Mesendoderm (in vitro differentiated cells): ENCODE data around the gene CPLX1.

Experiments used
- DNase-seq: peaks from one replicate; pipeline ENCODE4 v3.0.0; 2013
- H2AK5ac ChIP-seq: 2 replicates; pipeline ENCODE4 v1.6.1; 2013; ENCODE audit warnings: low read length, inconsistent platforms
- H2BK120ac ChIP-seq: 2 replicates; pipeline ENCODE4 v1.6.1; 2013; ENCODE audit warnings: low read depth, mild to moderate bottlenecking, low read length, moderate library complexity, mixed read lengths
- H2BK15ac ChIP-seq: replicated peaks from 2 replicates; pipeline ENCODE4 v1.6.1; 2013; ENCODE audit warnings: low read depth, mild to moderate bottlenecking, moderate library complexity
- H2BK5ac ChIP-seq: 2 replicates; pipeline ENCODE4 v1.6.1; 2013; ENCODE audit warnings: low read length, inconsistent platforms
- H3K18ac ChIP-seq: 2 replicates; pipeline ENCODE4 v1.6.1; 2013; ENCODE audit warnings: mild to moderate bottlenecking, low read length, mixed read lengths
- H3K23ac ChIP-seq: one replicate; pipeline ENCODE4 v1.6.1; 2013; ENCODE audit warnings: low read length
- H3K27ac ChIP-seq: 2 replicates; pipeline ENCODE4 v1.5.1; 2013; ENCODE audit warnings: low read depth, mild to moderate bottlenecking, inconsistent platforms, low read length, moderate library complexity
- H3K27me3 ChIP-seq: 2 replicates; pipeline ENCODE4 v1.6.1; 2013; ENCODE audit warnings: low read length, control low read depth, mild to moderate bottlenecking, inconsistent platforms; ENCODE audit not compliant: insufficient read depth, poor library complexity
- H3K36me3 ChIP-seq: 2 replicates; pipeline ENCODE4 v1.6.1; 2013; ENCODE audit warnings: low read length, inconsistent platforms; ENCODE audit not compliant: control insufficient read depth, insufficient read depth
- H3K4ac ChIP-seq: one replicate; pipeline ENCODE4 v1.6.1; 2013; ENCODE audit warnings: low read depth, mild to moderate bottlenecking, low read length, moderate library complexity
- H3K4me1 ChIP-seq: 2 replicates; pipeline ENCODE4 v1.6.1; 2013; ENCODE audit warnings: low read depth, low read length, inconsistent platforms; ENCODE audit not compliant: control insufficient read depth
- H3K4me2 ChIP-seq: 2 replicates; pipeline ENCODE4 v1.6.1; 2013; ENCODE audit warnings: low read length
- H3K4me3 ChIP-seq: 2 replicates; pipeline ENCODE4 v1.5.1; 2013; ENCODE audit warnings: mild to moderate bottlenecking, low read length
- H3K56ac ChIP-seq: one replicate; pipeline ENCODE4 v1.6.1; 2013; ENCODE audit warnings: low read length
- H3K79me1 ChIP-seq: 2 replicates; pipeline ENCODE4 v1.6.1; 2013; ENCODE audit warnings: low read length, inconsistent platforms
- H3K79me2 ChIP-seq: 2 replicates; pipeline ENCODE4 v1.6.1; 2013; ENCODE audit warnings: mild to moderate bottlenecking, low read length; ENCODE audit not compliant: control insufficient read depth, insufficient read depth
- H3K9ac ChIP-seq: 2 replicates; pipeline ENCODE4 v1.6.1; 2013; ENCODE audit warnings: low read length, inconsistent platforms
- H4K5ac ChIP-seq: one replicate; pipeline ENCODE4 v1.6.1; 2013; ENCODE audit warnings: low read length
- H4K8ac ChIP-seq: one replicate; pipeline ENCODE4 v1.6.1; 2013; ENCODE audit warnings: low read depth, mild to moderate bottlenecking, control low read depth, low read length, moderate library complexity
- WGBS: extraction: QIAGEN DNeasy Blood & Tissue Kit; methylation state at CpG from one replicate; pipeline ENCODE4 v1.1.7; 2013; ENCODE audit warnings: low lambda C conversion rate, missing lambda C conversion rate; ENCODE audit not compliant: insufficient coverage; ENCODE audit errors: extremely low coverage; 5-methylcytosine and 5-hydroxymethylcytosine counted together

The CPLX1 gene

DNA sequence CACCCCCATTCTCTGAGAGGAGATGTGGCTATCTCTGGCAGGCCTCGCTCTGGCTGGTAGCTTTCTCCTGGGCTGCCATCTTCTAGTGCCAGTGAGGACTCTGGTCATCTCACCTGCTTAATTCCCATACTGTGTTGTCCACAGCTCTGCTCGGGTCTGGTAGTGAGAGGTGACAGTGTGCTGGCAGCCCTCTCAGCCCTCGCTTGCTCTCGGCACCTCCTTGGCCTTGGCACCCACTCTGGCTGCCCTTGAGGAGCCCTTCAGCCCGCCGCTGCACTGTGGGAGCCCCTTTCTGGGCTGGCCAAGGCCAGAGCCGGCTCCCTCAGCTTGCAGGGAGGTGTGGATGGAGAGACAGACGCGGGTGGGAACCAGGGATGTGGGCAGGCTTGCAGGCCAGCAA, 52.7 kb downstream of the CPLX1 start:
- H2AK5ac ChIP-seq = no peak overlapping the region
- WGBS = no CpG with 5 or more reads among the region's 9 CpGs
- no peaks in the 10 kb centered on the region for H3K4me1 ChIP-seq
- H3K4me3 ChIP-seq = no peak overlapping the region
- H3K4me2 ChIP-seq = no peak overlapping the region
- DNase-seq = no peak
- no peak overlapping the region for H3K23ac ChIP-seq
- H3K9ac ChIP-seq = no peak overlapping the region
- H3K27me3 ChIP-seq = no peaks in the 10 kb centered on the region
- H4K8ac ChIP-seq = no peak overlapping the region
- H3K18ac ChIP-seq = no peak overlapping the region
- peaks cover 31% of the 10 kb centered on the region for H3K79me2 ChIP-seq
- H4K5ac ChIP-seq = no peak overlapping the region
- H2BK120ac ChIP-seq = no peak overlapping the region
- peaks cover 22% of the 10 kb centered on the region for H3K79me1 ChIP-seq
- no peak overlapping the region for H2BK15ac ChIP-seq
- no peak overlapping the region for H2BK5ac ChIP-seq
- peaks cover 13% of the 10 kb centered on the region for H3K36me3 ChIP-seq
- H3K56ac ChIP-seq = no peak overlapping the region
- no peak overlapping the region for H3K4ac ChIP-seq
- no peak overlapping the region for H3K27ac ChIP-seq

DNA sequence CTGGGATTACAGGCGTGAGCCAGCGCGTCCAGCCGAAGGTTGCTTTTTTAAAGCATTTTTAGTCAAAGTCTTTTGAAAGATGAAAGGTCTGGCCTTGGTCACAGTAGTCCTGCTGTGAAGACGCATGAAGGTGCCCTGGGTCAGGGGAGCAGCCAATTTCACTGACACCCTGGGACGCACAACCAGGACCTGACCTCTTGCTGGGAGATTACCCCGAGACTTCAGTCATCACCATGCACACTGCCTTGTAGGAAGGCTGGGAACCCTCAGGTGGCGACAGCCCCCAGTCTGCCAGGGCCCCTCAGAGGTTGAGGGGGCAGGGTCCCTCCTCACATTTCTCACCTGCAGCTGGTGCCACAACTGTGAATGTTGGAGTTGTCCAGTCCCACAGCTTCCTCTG, 53.2 kb downstream of the CPLX1 start:
- H2BK15ac ChIP-seq = no peak overlapping the region
- no peak overlapping the region for H2AK5ac ChIP-seq
- no peak overlapping the region for H3K27ac ChIP-seq
- H2BK5ac ChIP-seq = no peak overlapping the region
- H3K18ac ChIP-seq = no peak overlapping the region
- H3K4me3 ChIP-seq = no peak overlapping the region
- no peak overlapping the region for H4K5ac ChIP-seq
- H4K8ac ChIP-seq = no peak overlapping the region
- H3K56ac ChIP-seq = no peak overlapping the region
- no peak overlapping the region for H2BK120ac ChIP-seq
- H3K79me1 ChIP-seq = peaks cover 25% of the 10 kb centered on the region
- no peak for DNase-seq
- no peak overlapping the region for H3K23ac ChIP-seq
- peaks cover 13% of the 10 kb centered on the region for H3K36me3 ChIP-seq
- H3K27me3 ChIP-seq = no peaks in the 10 kb centered on the region
- no peak overlapping the region for H3K4ac ChIP-seq
- H3K4me2 ChIP-seq = no peak overlapping the region
- no peaks in the 10 kb centered on the region for H3K4me1 ChIP-seq
- H3K79me2 ChIP-seq = peaks cover 31% of the 10 kb centered on the region
- no CpG with 5 or more reads among the region's 8 CpGs for WGBS
- H3K9ac ChIP-seq = no peak overlapping the region

DNA sequence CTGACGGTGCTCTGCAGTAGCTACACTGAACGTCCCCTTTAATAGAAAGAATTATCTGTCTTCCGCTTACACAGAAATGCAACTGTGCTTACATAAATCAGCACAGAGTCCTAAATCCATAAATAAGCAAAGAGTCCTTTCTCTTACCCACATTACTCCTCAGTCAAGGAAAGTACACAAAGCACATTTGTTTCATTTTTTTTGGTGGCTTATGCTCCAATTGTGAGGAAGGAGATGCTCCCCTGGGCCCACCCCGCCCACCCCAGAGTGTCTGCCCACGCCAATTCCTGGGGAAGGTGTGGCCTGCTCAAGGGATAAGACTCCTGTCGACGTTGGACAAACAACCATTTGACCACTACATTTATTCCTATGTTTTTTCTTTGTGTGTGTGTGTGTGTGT, 53.8 kb downstream of the CPLX1 start:
- Histone ChIP-seq H3K27me3 (no peaks in the 10 kb centered on the region), H3K79me1 (peaks cover 22% of the 10 kb centered on the region), H2BK5ac (no peak overlapping the region), H3K4me1 (no peaks in the 10 kb centered on the region), H2AK5ac (no peak overlapping the region), H4K8ac (no peak overlapping the region), H3K56ac (no peak overlapping the region), H3K36me3 (peaks cover 12% of the 10 kb centered on the region), H3K4me2 (no peak overlapping the region), H4K5ac (no peak overlapping the region), H3K79me2 (peaks cover 27% of the 10 kb centered on the region), H3K4me3 (no peak overlapping the region), H3K27ac (no peak overlapping the region), H3K18ac (no peak overlapping the region), H2BK15ac (no peak overlapping the region), H2BK120ac (no peak overlapping the region), H3K23ac (no peak overlapping the region), H3K4ac (no peak overlapping the region), H3K9ac (no peak overlapping the region)
- DNase-seq = no peak
- no CpG with 5 or more reads among the region's 7 CpGs for WGBS

DNA sequence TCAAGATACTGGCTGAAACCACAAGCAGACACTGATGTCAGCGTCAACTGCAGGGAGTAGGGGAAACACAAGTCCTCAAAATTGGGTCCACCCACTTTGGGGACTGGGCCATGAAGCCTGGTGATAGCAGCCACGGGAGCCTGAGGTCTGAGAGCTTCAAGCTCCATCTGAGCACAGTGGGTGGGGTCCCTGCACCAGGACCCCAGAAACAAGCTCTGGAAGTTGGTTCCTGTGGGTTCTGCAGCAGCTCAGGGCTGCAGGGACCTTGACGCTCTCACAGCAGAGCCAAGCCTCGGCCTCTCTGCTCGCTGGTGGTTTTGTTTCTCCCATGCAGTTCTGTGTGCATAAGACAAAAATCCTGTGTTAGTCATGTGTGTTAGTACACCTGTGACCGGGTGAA, 54.5 kb downstream of the CPLX1 start:
- Histone ChIP-seq H3K4ac (no peak overlapping the region), H4K5ac (no peak overlapping the region), H2BK15ac (no peak overlapping the region), H3K79me1 (peaks cover 19% of the 10 kb centered on the region), H4K8ac (no peak overlapping the region), H3K36me3 (peaks cover 10% of the 10 kb centered on the region), H3K4me3 (no peak overlapping the region), H3K27me3 (no peaks in the 10 kb centered on the region), H3K56ac (no peak overlapping the region), H2AK5ac (no peak overlapping the region), H2BK5ac (no peak overlapping the region), H3K27ac (no peak overlapping the region), H3K18ac (no peak overlapping the region), H3K4me2 (no peak overlapping the region), H3K79me2 (peaks cover 23% of the 10 kb centered on the region), H3K23ac (no peak overlapping the region), H3K9ac (no peak overlapping the region), H3K4me1 (no peaks in the 10 kb centered on the region), H2BK120ac (no peak overlapping the region)
- WGBS = no CpG with 5 or more reads among the region's 6 CpGs
- DNase-seq = no peak

DNA sequence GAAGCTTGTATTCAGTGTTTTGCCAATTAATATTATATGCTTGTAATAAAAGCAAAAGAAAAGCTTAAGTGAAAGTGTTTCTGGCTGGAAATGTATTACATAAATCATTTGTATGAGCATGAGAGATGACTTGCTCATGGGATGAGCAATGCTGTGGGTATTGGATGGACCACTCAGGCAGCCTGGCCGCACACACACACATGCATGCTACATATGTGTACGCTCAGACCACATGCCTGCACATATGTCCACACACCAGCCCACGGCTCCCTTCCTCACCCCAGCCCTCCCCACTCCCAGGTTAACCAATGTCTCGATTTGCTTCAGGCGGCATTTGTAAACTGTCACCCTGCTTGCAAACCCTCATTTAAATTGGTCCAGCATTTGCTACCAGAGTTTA, 55.9 kb downstream of the CPLX1 start:
- Histone ChIP-seq H2AK5ac (no peak overlapping the region), H4K5ac (no peak overlapping the region), H3K4me3 (no peak overlapping the region), H3K79me1 (peaks cover 19% of the 10 kb centered on the region), H3K79me2 (peaks cover 22% of the 10 kb centered on the region), H2BK5ac (no peak overlapping the region), H2BK15ac (no peak overlapping the region), H3K4me2 (no peak overlapping the region), H4K8ac (no peak overlapping the region), H2BK120ac (no peak overlapping the region), H3K56ac (no peak overlapping the region), H3K4ac (no peak overlapping the region), H3K36me3 (peaks cover 11% of the 10 kb centered on the region), H3K23ac (no peak overlapping the region), H3K18ac (no peak overlapping the region), H3K9ac (no peak overlapping the region), H3K27me3 (no peaks in the 10 kb centered on the region), H3K4me1 (no peaks in the 10 kb centered on the region), H3K27ac (no peak overlapping the region)
- WGBS = no CpG with 5 or more reads among the region's 5 CpGs
- DNase-seq = no peak

DNA sequence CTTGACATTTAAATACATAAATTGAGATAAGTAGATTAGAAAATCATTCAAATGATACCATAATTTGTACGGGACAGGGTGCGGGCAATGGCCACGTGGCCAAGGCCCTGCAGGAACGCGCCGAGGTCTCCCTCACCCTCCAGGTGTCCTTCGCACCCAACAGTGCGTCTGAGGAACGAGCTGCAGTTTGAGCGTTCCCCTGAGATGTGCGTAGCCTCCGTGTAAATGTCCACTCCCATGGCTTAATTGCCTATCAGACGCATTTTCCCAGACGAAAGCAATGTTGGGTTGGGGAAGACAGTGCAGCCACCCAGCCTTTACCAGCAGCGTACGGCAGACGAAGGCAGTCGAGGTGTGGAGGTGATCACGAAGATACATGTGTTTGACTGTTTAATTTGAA, 56.4 kb downstream of the CPLX1 start:
- no CpG with 5 or more reads among the region's 19 CpGs for WGBS
- H3K27ac ChIP-seq = no peak overlapping the region
- no peak overlapping the region for H3K23ac ChIP-seq
- DNase-seq = no peak
- H3K4me2 ChIP-seq = no peak overlapping the region
- H2BK120ac ChIP-seq = no peak overlapping the region
- no peak overlapping the region for H3K9ac ChIP-seq
- H2BK5ac ChIP-seq = no peak overlapping the region
- H3K79me2 ChIP-seq = peaks cover 19% of the 10 kb centered on the region
- H2BK15ac ChIP-seq = no peak overlapping the region
- H3K27me3 ChIP-seq = no peaks in the 10 kb centered on the region
- peaks cover 9% of the 10 kb centered on the region for H3K36me3 ChIP-seq
- peaks cover 19% of the 10 kb centered on the region for H3K79me1 ChIP-seq
- H3K18ac ChIP-seq = no peak overlapping the region
- H3K4me3 ChIP-seq = no peak overlapping the region
- H3K4ac ChIP-seq = no peak overlapping the region
- no peak overlapping the region for H3K56ac ChIP-seq
- no peak overlapping the region for H2AK5ac ChIP-seq
- no peak overlapping the region for H4K8ac ChIP-seq
- H3K4me1 ChIP-seq = no peaks in the 10 kb centered on the region
- H4K5ac ChIP-seq = no peak overlapping the region
